H1 (cell line): ENCODE measurements around the gene PLPP4. TPM values are rescaled to one million over a fixed set of nuclear protein-coding genes. Genes with fewer than 3 reads are reported as not detected.

ENCODE experiments used
- CTCF ChIA-PET: fragments of 300-600 bp; sonication (Branson Sonifier 250); formaldehyde crosslinking; loops from one replicate; lab custom pipeline; 2021; ENCODE audit not compliant: partially characterized antibody; lab: Charles Lee
- POLR2A ChIA-PET: fragments of 300-600 bp; sonication (Branson Sonifier 250); formaldehyde crosslinking; loops from one replicate; lab custom pipeline; 2021; ENCODE audit warnings: inconsistent platforms; ENCODE audit not compliant: partially characterized antibody; lab: Charles Lee
- DNase-seq, 2 experiments: peaks; one replicate each; pipeline versions ENCODE4 v3.0.0 to v3.0.0-alpha.2; 2010 to 2022; ENCODE audit warnings: low spot score in 2 of 2, low read depth in 1 of 2, mixed read lengths in 1 of 2
- FAIRE-seq: peaks from 2 replicates; lab custom pipeline; 2011; peaks lifted over from hg19 to GRCh38; lab: Jason Lieb, UNC
- H2AFZ ChIP-seq: 2 replicates; pipeline ENCODE4 v1.8.1; 2012; ENCODE audit warnings: low read length, inconsistent platforms
- H2AK5ac ChIP-seq: 2 replicates; pipeline ENCODE4 v1.6.1; 2013; ENCODE audit warnings: low read depth, low read length
- H2BK120ac ChIP-seq: replicated peaks from 2 replicates; pipeline ENCODE3; 2013; ENCODE audit warnings: low read depth, low read length, inconsistent platforms
- H2BK12ac ChIP-seq: 2 replicates; pipeline ENCODE4 v1.6.1; 2013; ENCODE audit warnings: low read depth, low read length
- H2BK15ac ChIP-seq: 2 replicates; pipeline ENCODE4 v1.6.1; 2013; ENCODE audit warnings: low read length
- H2BK20ac ChIP-seq: 2 replicates; pipeline ENCODE4 v1.6.1; 2013; ENCODE audit warnings: low read length
- H2BK5ac ChIP-seq: 2 replicates; pipeline ENCODE4 v1.6.1; 2013; ENCODE audit warnings: low read depth, low read length
- H3K14ac ChIP-seq: 2 replicates; pipeline ENCODE4 v1.6.1; 2013; ENCODE audit warnings: inconsistent platforms; ENCODE audit not compliant: insufficient read length
- H3K18ac ChIP-seq: 2 replicates; pipeline ENCODE4 v1.6.1; 2013; ENCODE audit warnings: low read length; ENCODE audit errors: extremely low read depth
- H3K23ac ChIP-seq: 2 replicates; pipeline ENCODE4 v1.6.1; 2013; ENCODE audit warnings: inconsistent platforms; ENCODE audit not compliant: insufficient read length
- H3K23me2 ChIP-seq: 2 replicates; pipeline ENCODE4 v1.6.1; 2013; ENCODE audit warnings: low read depth, low read length
- H3K27ac ChIP-seq: 2 replicates; pipeline ENCODE4 v1.6.1; 2011; ENCODE audit warnings: low read depth, low read length, inconsistent platforms
- H3K27me3 ChIP-seq, 4 experiments: replicated peaks in 1 of 4; 1 replicate in 1 of 4; 2 replicates in 3 of 4; pipeline versions ENCODE4 v1.6.1 to v1.8.1; 2011 to 2013; ENCODE audit warnings: low read length in 3 of 4, mild to moderate bottlenecking in 3 of 4, inconsistent platforms in 2 of 4, mixed read lengths in 2 of 4, moderate library complexity in 1 of 4; ENCODE audit not compliant: control insufficient read depth in 3 of 4, insufficient read depth in 3 of 4; ENCODE audit errors: extremely low read depth in 1 of 4
- H3K36me3 ChIP-seq, 4 experiments: 2 replicates each; pipeline versions ENCODE4 v1.6.1 to v1.8.1; 2011 to 2013; ENCODE audit warnings: mild to moderate bottlenecking in 4 of 4, low read length in 3 of 4, moderate library complexity in 2 of 4, control low read depth in 1 of 4, inconsistent platforms in 1 of 4; ENCODE audit not compliant: insufficient read depth in 4 of 4, control insufficient read depth in 2 of 4
- H3K4ac ChIP-seq: replicated peaks from 2 replicates; pipeline ENCODE3; 2013; ENCODE audit warnings: low read length, low read depth, mixed read lengths, inconsistent platforms; ENCODE audit not compliant: insufficient read length
- H3K4me1 ChIP-seq, 4 experiments: replicated peaks in 1 of 4; 1 replicate in 1 of 4; 2 replicates in 3 of 4; pipeline versions ENCODE4 v1.6.1 to v1.8.1; 2011 to 2013; ENCODE audit warnings: low read length in 3 of 4, inconsistent platforms in 2 of 4, mixed read lengths in 1 of 4; ENCODE audit not compliant: insufficient read depth in 4 of 4, control insufficient read depth in 3 of 4
- H3K4me2 ChIP-seq, 2 experiments: 2 replicates each; pipeline versions ENCODE4 v1.6.1 to v1.8.1; 2011 to 2013; ENCODE audit warnings: low read depth in 2 of 2, low read length in 2 of 2, control low read depth in 1 of 2, inconsistent platforms in 1 of 2, mild to moderate bottlenecking in 1 of 2; ENCODE audit not compliant: insufficient read depth in 1 of 2
- H3K4me3 ChIP-seq, 4 experiments: fragments of 200-600, 300-600 bp in 1 of 4; sonication (generic), shearing (Covaris generic), sonication (Bioruptor Twin) in 1 of 4; 2 replicates each; pipeline versions ENCODE4 v1.5.1 to v1.8.1; 2011 to 2016; ENCODE audit warnings: low read length in 4 of 4, low read depth in 3 of 4, control low read depth in 2 of 4, inconsistent platforms in 2 of 4, mild to moderate bottlenecking in 2 of 4, mixed read lengths in 1 of 4, moderate library complexity in 1 of 4; ENCODE audit not compliant: insufficient read depth in 2 of 4; ENCODE audit errors: extremely low read depth in 1 of 4
- H3K56ac ChIP-seq: replicated peaks from 2 replicates; pipeline ENCODE3; 2013; ENCODE audit warnings: low read depth, mild to moderate bottlenecking, mixed read lengths, low read length, inconsistent platforms; ENCODE audit not compliant: insufficient read length
- H3K79me1 ChIP-seq: 2 replicates; pipeline ENCODE4 v1.6.1; 2013; ENCODE audit warnings: low read depth, low read length, control low read depth
- H3K79me2 ChIP-seq, 2 experiments: 2 replicates each; pipeline versions ENCODE4 v1.6.1 to v1.8.1; 2012 to 2013; ENCODE audit warnings: low read length in 2 of 2, mild to moderate bottlenecking in 2 of 2, inconsistent platforms in 1 of 2; ENCODE audit not compliant: insufficient read depth in 2 of 2, control insufficient read depth in 1 of 2
- H3K9ac ChIP-seq, 4 experiments: replicated peaks in 1 of 4; 1 replicate in 1 of 4; 2 replicates in 3 of 4; pipeline versions ENCODE4 v1.6.1 to v1.8.1; 2011 to 2013; ENCODE audit warnings: low read depth in 3 of 4, low read length in 3 of 4, control low read depth in 2 of 4, mild to moderate bottlenecking in 2 of 4, moderate library complexity in 2 of 4, inconsistent platforms in 1 of 4; ENCODE audit errors: extremely low read depth in 1 of 4
- H3K9me3 ChIP-seq, 2 experiments: 2 replicates each; pipeline versions ENCODE4 v1.6.1 to v1.8.1; 2012 to 2013; ENCODE audit warnings: mild to moderate bottlenecking in 2 of 2, moderate library complexity in 2 of 2, control low read depth in 1 of 2, inconsistent platforms in 1 of 2, low read depth in 1 of 2, low read length in 1 of 2, mixed read lengths in 1 of 2; ENCODE audit not compliant: insufficient read depth in 2 of 2
- H4K20me1 ChIP-seq, 2 experiments: replicated peaks in 1 of 2; 2 replicates each; pipeline versions ENCODE3 to v1.8.1; 2011 to 2013; ENCODE audit warnings: inconsistent platforms in 2 of 2, low read length in 2 of 2, mild to moderate bottlenecking in 1 of 2; ENCODE audit not compliant: insufficient read depth in 2 of 2, control insufficient read depth in 1 of 2
- H4K5ac ChIP-seq: 2 replicates; pipeline ENCODE4 v1.6.1; 2013; ENCODE audit warnings: low read length, low read depth, mixed read lengths, inconsistent platforms; ENCODE audit not compliant: insufficient read length
- H4K8ac ChIP-seq: 2 replicates; pipeline ENCODE4 v1.8.0; 2013; ENCODE audit warnings: mild to moderate bottlenecking, moderate library complexity, low read length, inconsistent platforms; ENCODE audit not compliant: insufficient read depth; ENCODE audit errors: extremely low read depth
- H4K91ac ChIP-seq: replicated peaks from 2 replicates; pipeline ENCODE3; 2013; ENCODE audit warnings: low read length, mixed read lengths, inconsistent platforms; ENCODE audit not compliant: insufficient read length
- CTBP2 ChIP-seq: IDR thresholded peaks from 2 replicates; pipeline ENCODE4 v1.7.0; 2011; ENCODE audit warnings: borderline replicate concordance, mild to moderate bottlenecking, moderate library complexity, mixed read lengths, low read length; ENCODE audit not compliant: insufficient read depth, insufficient read length
- EGR1 ChIP-seq: IDR thresholded peaks from 2 replicates; pipeline ENCODE4 v1.6.1; 2011; ENCODE audit warnings: low read depth, low read length, borderline replicate concordance
- SUZ12 ChIP-seq: fragments of 200-600 bp; sonication (generic); IDR thresholded peaks from 2 replicates; pipeline ENCODE4 v1.6.1; 2012; ENCODE audit warnings: mild to moderate bottlenecking, inconsistent platforms, low read length, moderate library complexity, mixed read lengths
- WGBS, 2 experiments: shearing (Covaris generic) in 1 of 2; methylation state at CpG; one replicate each; pipeline versions ENCODE4 v1.1.6 to v1.1.7; 2013 to 2015; ENCODE audit warnings: low lambda C conversion rate in 2 of 2, mixed read lengths in 2 of 2, inconsistent platforms in 1 of 2, low coverage in 1 of 2, missing lambda C conversion rate in 1 of 2; ENCODE audit not compliant: insufficient replicate concordance in 2 of 2, insufficient coverage in 1 of 2, insufficient read length in 1 of 2; ENCODE audit errors: extremely low coverage in 1 of 2, missing lambda C conversion rate in 1 of 2; 5-methylcytosine and 5-hydroxymethylcytosine counted together
- polyA plus RNA-seq, 7 experiments: library from polyadenylated mRNA; depleted of rRNA in 3 of 7; stranded (reverse) in 5 of 7; unstranded in 2 of 7; fragments of >200 nt in 5 of 7; fragments of 200-250 nt in 2 of 7; gene quantifications; 1 replicate in 5 of 7; 2 replicates in 1 of 7; 4 replicates in 1 of 7; pipeline versions ENCODE4 v1.2.1 to v1.2.3, GENCODE V29; 2011 to 2013; ENCODE audit warnings: missing spikeins in 2 of 7, mixed read lengths in 2 of 7
- total RNA-seq: library from RNA; stranded (reverse); fragmentation: NEBNext Ultra II Directional; extraction: Animal tissue kit (Norgen Biotek cat#: 25700); gene quantifications from 2 replicates; pipeline ENCODE4 v1.2.1, GENCODE V29; 2021

The PLPP4 gene
- total and polyA plus RNA-seq, 2 of the 8 experiments (the other 6 are each of a cell fraction or from before 2014, with no cell fraction given), result 0.30 TPM; not detected in 1

GRCh38 chr10:120437541-120437940 is 19.5 kb upstream of the PLPP4 start:
- Histone ChIP-seq H3K4me3 (no peak overlapping the region), H4K20me1 (no peaks in the 10 kb centered on the region), H2BK12ac (no peak overlapping the region), H3K9me3 (no peaks in the 10 kb centered on the region), H4K91ac (no peak overlapping the region), H3K23ac (no peak overlapping the region), H3K4ac (no peak overlapping the region), H3K79me1 (no peaks in the 10 kb centered on the region), H4K8ac (no peak overlapping the region), H2BK120ac (no peak overlapping the region), H2BK20ac (no peak overlapping the region), H3K56ac (no peak overlapping the region), H3K4me1 (no peaks in the 10 kb centered on the region), H3K9ac (no peak overlapping the region), H3K14ac (no peak overlapping the region), H3K27ac (no peak overlapping the region), H3K79me2 (no peaks in the 10 kb centered on the region), H3K36me3 (no peaks in the 10 kb centered on the region), H3K27me3 (no peaks in the 10 kb centered on the region), H2AK5ac (no peak overlapping the region), H3K18ac (no peak overlapping the region), H3K4me2 (no peak overlapping the region), H4K5ac (no peak overlapping the region), H2BK5ac (no peak overlapping the region), H3K23me2 (no peaks in the 10 kb centered on the region), H2AFZ (no peak overlapping the region), H2BK15ac (no peak overlapping the region)
- FAIRE-seq, result no peak
- ChIA-PET CTCF (interaction anchor here (1.5 kb wide), 1 partner anchor 14 kb away, joined by 7 read pairs; no protein-coding TSS in a partner anchor), POLR2A (no interaction called here)
- WGBS, 2 experiments, result 88% methylated on average over 2 of the region's 2 CpGs; no CpG with 5 or more reads in 1 of the 2 experiments
- TF ChIP-seq SUZ12 (no peak), EGR1 (no peak), CTBP2 (no peak)
- no peak for DNase-seq
